Caco-2 (cell line): Measurements from ENCODE around the gene TBC1D2. TPM values are rescaled to one million over a fixed set of nuclear protein-coding genes. Genes with fewer than 3 reads are reported as not detected.

ENCODE experiments used
- BruUV-seq: library from RNA; stranded (reverse); fragments of 400-500 nt; replicated peaks from 2 replicates; lab custom pipeline; 2021; lab: Mats Ljungman, UMichigan
- CTCF ChIA-PET: fragments of 300-600 bp; sonication (Branson Sonifier 250); formaldehyde crosslinking; loops from one replicate; lab custom pipeline; 2022; ENCODE audit warnings: antibody characterized with exemption; lab: Charles Lee
- POLR2A ChIA-PET: fragments of 300-600 bp; sonication (Branson Sonifier 250); formaldehyde crosslinking; loops from one replicate; lab custom pipeline; 2022; ENCODE audit warnings: antibody characterized with exemption; lab: Charles Lee
- DNase-seq, 2 experiments: peaks; one replicate each; pipeline versions ENCODE4 v3.0.0 to v3.0.0-alpha.2; 2020 to 2022
- H3K27me3 ChIP-seq: replicated peaks from 2 replicates; pipeline ENCODE4 v1.6.0; 2011; ENCODE audit warnings: low read length; ENCODE audit not compliant: control insufficient read depth, insufficient read depth
- H3K36me3 ChIP-seq: 2 replicates; pipeline ENCODE4 v1.5.1; 2011; ENCODE audit warnings: low read length; ENCODE audit not compliant: control insufficient read depth, insufficient read depth
- H3K4me1 ChIP-seq: fragments of 250-450 bp; sonication (Bioruptor Pico); 2 replicates; pipeline ENCODE4 v1.5.1; 2020; ENCODE audit warnings: mild to moderate bottlenecking
- H3K4me3 ChIP-seq: 2 replicates; pipeline ENCODE4 v1.5.1; 2011; ENCODE audit warnings: low read depth, mild to moderate bottlenecking, control low read depth, low read length
- H3K9me3 ChIP-seq: fragments of 250-450 bp; sonication (Bioruptor Pico); 2 replicates; pipeline ENCODE4 v1.5.1; 2020; ENCODE audit warnings: mild to moderate bottlenecking, moderate library complexity
- H3K27ac Mint-ChIP-seq: one replicate; pipeline ENCODE4 v1.8.0; 2022; ENCODE audit warnings: mixed read lengths; ENCODE audit not compliant: unreplicated experiment
- H3K27me3 Mint-ChIP-seq: one replicate; pipeline ENCODE4 v1.8.0; 2022; ENCODE audit warnings: mixed read lengths; ENCODE audit not compliant: insufficient read depth, unreplicated experiment
- H3K36me3 Mint-ChIP-seq: one replicate; pipeline ENCODE4 v1.8.0; 2022; ENCODE audit warnings: mild to moderate bottlenecking, mixed read lengths; ENCODE audit not compliant: insufficient read depth, unreplicated experiment
- H3K4me1 Mint-ChIP-seq: one replicate; pipeline ENCODE4 v1.8.0; 2022; ENCODE audit warnings: low read depth, mixed read lengths; ENCODE audit not compliant: unreplicated experiment
- H3K4me3 Mint-ChIP-seq: one replicate; pipeline ENCODE4 v1.8.0; 2022; ENCODE audit warnings: mild to moderate bottlenecking, moderate library complexity, mixed read lengths; ENCODE audit not compliant: unreplicated experiment
- H3K9me3 Mint-ChIP-seq: one replicate; pipeline ENCODE4 v1.8.0; 2022; ENCODE audit warnings: mixed read lengths; ENCODE audit not compliant: unreplicated experiment
- intact Hi-C: fragments of 100-400 bp; cut with micrococcal nuclease; formaldehyde crosslinking; loops from one replicate; pipeline ENCODE4 v1.10.0; 2022; ENCODE audit not compliant: unreplicated experiment
- total RNA-seq: library from RNA; stranded (reverse); gene quantifications from 2 replicates; pipeline ENCODE4 v1.2.3, GENCODE V29; 2022
- TF ChIP-seq, protein P1 (sequence below), 2 experiments: fragments of 200-600 bp in 1 of 2; IDR thresholded peaks; 1 replicate in 1 of 2; 2 replicates in 1 of 2; pipeline versions ENCODE4 v1.5.1 to v1.8.0; 2011 to 2022; ENCODE audit warnings: antibody characterized with exemption in 1 of 2, control low read depth in 1 of 2, inconsistent platforms in 1 of 2, low read depth in 1 of 2, low read length in 1 of 2, mild to moderate bottlenecking in 1 of 2, moderate library complexity in 1 of 2; ENCODE audit not compliant: insufficient read depth in 1 of 2, severe bottlenecking in 1 of 2, unreplicated experiment in 1 of 2

The TBC1D2 gene
- total RNA-seq, 1 experiment from 2014 or later, result 8.5 TPM

DNA sequence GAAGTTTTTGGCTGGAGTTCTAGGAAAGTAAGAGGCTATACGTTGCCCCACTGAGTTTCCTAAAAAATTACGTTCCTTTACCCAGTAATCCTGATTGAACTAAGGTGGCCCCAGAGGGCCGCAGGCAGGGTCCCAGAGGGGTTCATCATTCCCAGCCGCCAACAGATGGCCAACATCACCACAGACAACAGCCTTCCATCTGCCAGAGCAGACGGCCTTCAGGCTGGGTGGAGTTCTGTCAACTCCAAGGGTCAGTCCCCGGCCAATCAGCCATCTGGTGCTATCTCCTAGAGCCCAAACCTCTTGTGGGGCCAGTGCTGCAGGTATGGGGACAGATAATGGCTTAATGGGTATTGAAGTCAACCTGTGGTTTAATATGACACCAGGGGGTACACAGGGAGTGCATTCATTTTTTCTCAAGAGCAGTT, 30.4 kb downstream of the TBC1D2 start:
- Histone ChIP-seq H3K4me1 (peaks cover 66% of the 10 kb centered on the region), H3K27me3 (no peaks in the 10 kb centered on the region), H3K9me3 (no peaks in the 10 kb centered on the region), H3K36me3 (no peaks in the 10 kb centered on the region), H3K4me3 (no peak overlapping the region)
- H3K27me3 Mint-ChIP-seq, result no peaks in the 10 kb centered on the region
- H3K4me1 Mint-ChIP-seq, result peaks cover 34% of the 10 kb centered on the region
- H3K27ac Mint-ChIP-seq, result no peak overlapping the region
- CTCF ChIA-PET, result interaction anchor here (1.4 kb wide), 1 partner anchor 9 kb away, joined by 3 read pairs; no protein-coding TSS in a partner anchor
- POLR2A ChIA-PET, result no interaction called here
- TF ChIP-seq, protein P1, sequence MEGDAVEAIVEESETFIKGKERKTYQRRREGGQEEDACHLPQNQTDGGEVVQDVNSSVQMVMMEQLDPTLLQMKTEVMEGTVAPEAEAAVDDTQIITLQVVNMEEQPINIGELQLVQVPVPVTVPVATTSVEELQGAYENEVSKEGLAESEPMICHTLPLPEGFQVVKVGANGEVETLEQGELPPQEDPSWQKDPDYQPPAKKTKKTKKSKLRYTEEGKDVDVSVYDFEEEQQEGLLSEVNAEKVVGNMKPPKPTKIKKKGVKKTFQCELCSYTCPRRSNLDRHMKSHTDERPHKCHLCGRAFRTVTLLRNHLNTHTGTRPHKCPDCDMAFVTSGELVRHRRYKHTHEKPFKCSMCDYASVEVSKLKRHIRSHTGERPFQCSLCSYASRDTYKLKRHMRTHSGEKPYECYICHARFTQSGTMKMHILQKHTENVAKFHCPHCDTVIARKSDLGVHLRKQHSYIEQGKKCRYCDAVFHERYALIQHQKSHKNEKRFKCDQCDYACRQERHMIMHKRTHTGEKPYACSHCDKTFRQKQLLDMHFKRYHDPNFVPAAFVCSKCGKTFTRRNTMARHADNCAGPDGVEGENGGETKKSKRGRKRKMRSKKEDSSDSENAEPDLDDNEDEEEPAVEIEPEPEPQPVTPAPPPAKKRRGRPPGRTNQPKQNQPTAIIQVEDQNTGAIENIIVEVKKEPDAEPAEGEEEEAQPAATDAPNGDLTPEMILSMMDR (IDR thresholded peaks at IDR 0.05; ENCODE audit: insufficient read depth in 1 of 2, low read depth in 1 of 2, low read length in 1 of 2, severe bottlenecking in 1 of 2, unreplicated experiment in 1 of 2), result no peak
- peak; percentile 29 to 72 for DNase-seq
- no peaks in the 10 kb centered on the region for H3K36me3 Mint-ChIP-seq
- no TSS peak for BruUV-seq
- intact Hi-C loops, result no loop called here
- no peaks in the 10 kb centered on the region for H3K9me3 Mint-ChIP-seq
- H3K4me3 Mint-ChIP-seq, result no peak overlapping the region

DNA sequence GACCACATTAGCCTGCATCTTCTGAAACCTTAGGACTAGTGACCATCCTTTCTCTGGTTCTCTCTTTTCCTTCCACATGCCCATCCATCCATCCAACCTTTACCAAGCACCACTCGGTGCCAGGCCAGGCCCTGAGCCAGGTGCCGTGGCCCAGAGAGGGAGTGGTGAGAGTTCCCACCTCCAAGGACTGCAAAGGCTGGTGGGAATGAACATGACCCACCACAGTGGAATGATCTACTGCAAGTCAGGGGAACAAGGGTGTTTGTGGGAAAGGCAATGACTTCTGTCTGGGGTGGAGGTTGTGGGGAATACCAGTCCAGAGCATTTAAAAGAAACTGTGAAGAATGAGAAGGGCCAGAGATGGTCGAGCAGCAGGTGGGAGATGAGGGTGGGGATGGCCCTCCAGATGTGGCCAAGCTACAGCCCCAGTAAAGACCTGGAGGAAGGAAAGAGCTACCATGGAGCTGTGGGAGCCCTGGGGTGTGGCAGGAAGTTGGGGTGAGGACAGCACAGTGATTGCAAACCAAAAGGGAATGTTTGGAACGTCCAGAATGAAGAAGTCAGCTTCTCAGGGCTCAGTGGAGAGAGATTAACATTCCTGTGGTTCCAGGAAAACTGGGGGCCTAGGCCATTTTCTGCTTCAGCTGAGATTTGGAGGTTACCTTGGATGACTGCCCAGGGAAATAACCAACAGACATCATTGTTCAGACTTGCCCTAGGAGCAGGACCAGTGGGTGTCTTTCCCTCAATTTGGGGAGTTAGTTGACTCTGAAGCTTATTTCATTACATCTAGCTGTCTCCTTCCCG, 32.4 kb downstream of the TBC1D2 start:
- no TSS peak for BruUV-seq
- Histone ChIP-seq H3K36me3 (peaks cover 2% of the 10 kb centered on the region; the same call in 1 of the 2 replicates), H3K4me3 (no peak overlapping the region), H3K9me3 (no peaks in the 10 kb centered on the region), H3K4me1 (peaks cover 50% of the 10 kb centered on the region), H3K27me3 (no peaks in the 10 kb centered on the region)
- intact Hi-C loops, result no loop called here
- Mint-ChIP-seq H3K27ac (peak overlapping the region; percentile 33), H3K36me3 (no peaks in the 10 kb centered on the region), H3K4me3 (no peak overlapping the region), H3K9me3 (no peaks in the 10 kb centered on the region), H3K4me1 (peaks cover 22% of the 10 kb centered on the region), H3K27me3 (no peaks in the 10 kb centered on the region)
- DNase-seq, result peak in 1 of 2 experiments; percentile 61
- POLR2A ChIA-PET, result no interaction called here
- TF ChIP-seq, protein P1 (IDR thresholded peaks at IDR 0.05; ENCODE audit: insufficient read depth in 1 of 2, low read depth in 1 of 2, low read length in 1 of 2, severe bottlenecking in 1 of 2, unreplicated experiment in 1 of 2), result no peak
- CTCF ChIA-PET, result interaction anchor here (0.8 kb wide), 1 partner anchor 13 kb away, joined by 4 read pairs; no protein-coding TSS in a partner anchor

DNA sequence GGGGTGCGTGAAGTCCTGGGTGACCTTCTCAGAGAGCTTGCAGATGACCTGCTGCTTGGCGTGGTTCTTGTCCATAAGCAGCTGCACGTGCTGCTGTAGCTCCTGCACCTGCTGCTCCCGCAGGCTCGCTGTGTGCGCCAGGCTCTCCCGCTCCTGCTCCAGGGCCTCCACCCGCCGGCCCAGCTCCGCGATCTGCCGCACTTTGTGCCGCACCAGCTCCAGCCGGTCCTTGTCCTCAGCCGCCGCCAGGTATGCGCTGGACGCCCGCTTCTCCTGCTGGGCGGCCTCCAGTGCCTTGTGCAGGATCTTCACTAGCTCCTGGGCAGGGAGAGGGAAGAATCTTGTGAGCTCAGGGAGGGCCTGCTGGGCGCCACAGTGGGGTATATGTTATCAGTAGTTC, 34.5 kb downstream of the TBC1D2 start:
- no peaks in the 10 kb centered on the region for H3K27me3 ChIP-seq
- H3K4me3 ChIP-seq, result no peak overlapping the region
- TF ChIP-seq, protein P1 (IDR thresholded peaks at IDR 0.05; ENCODE audit: insufficient read depth in 1 of 2, low read depth in 1 of 2, low read length in 1 of 2, severe bottlenecking in 1 of 2, unreplicated experiment in 1 of 2), result no peak
- ChIA-PET CTCF (no interaction called here), POLR2A (no interaction called here)
- H3K9me3 ChIP-seq, result no peaks in the 10 kb centered on the region
- peaks cover 3% of the 10 kb centered on the region; the same call in 1 of the 2 replicates for H3K36me3 ChIP-seq
- no peak overlapping the region for H3K27ac Mint-ChIP-seq
- BruUV-seq, result no TSS peak
- no peak for DNase-seq
- no peak overlapping the region for H3K4me3 Mint-ChIP-seq
- intact Hi-C loops, result no loop called here
- peaks cover 7% of the 10 kb centered on the region for H3K4me1 Mint-ChIP-seq
- no peaks in the 10 kb centered on the region for H3K36me3 Mint-ChIP-seq
- no peaks in the 10 kb centered on the region for H3K9me3 Mint-ChIP-seq
- H3K4me1 ChIP-seq, result peaks cover 28% of the 10 kb centered on the region
- no peaks in the 10 kb centered on the region for H3K27me3 Mint-ChIP-seq
